ENCODE results near the gene SLC22A14.
A peak's percentile ranks its signal among the peaks of the same experiment; 100 is the strongest.

SLC22A14 gene

GRCh38 chr3:38346587-38347410 is 64.7 kb downstream of the SLC22A14 start, which contains the start of gene XYLB:
Gene XYLB, plus strand, starts transcription at chr3:38346785. Its CDS starts 84 bp downstream, at chr3:38346869.
- no peak for FAIRE-seq
- TF ChIP-seq, protein P1, sequence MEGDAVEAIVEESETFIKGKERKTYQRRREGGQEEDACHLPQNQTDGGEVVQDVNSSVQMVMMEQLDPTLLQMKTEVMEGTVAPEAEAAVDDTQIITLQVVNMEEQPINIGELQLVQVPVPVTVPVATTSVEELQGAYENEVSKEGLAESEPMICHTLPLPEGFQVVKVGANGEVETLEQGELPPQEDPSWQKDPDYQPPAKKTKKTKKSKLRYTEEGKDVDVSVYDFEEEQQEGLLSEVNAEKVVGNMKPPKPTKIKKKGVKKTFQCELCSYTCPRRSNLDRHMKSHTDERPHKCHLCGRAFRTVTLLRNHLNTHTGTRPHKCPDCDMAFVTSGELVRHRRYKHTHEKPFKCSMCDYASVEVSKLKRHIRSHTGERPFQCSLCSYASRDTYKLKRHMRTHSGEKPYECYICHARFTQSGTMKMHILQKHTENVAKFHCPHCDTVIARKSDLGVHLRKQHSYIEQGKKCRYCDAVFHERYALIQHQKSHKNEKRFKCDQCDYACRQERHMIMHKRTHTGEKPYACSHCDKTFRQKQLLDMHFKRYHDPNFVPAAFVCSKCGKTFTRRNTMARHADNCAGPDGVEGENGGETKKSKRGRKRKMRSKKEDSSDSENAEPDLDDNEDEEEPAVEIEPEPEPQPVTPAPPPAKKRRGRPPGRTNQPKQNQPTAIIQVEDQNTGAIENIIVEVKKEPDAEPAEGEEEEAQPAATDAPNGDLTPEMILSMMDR (IDR thresholded peaks at IDR 0.05; ENCODE audit: insufficient read depth, missing control alignments), result peak; percentile 66
- DNase-seq (ENCODE audit: insufficient read length, low spot score), result peak; percentile 88

DNA sequence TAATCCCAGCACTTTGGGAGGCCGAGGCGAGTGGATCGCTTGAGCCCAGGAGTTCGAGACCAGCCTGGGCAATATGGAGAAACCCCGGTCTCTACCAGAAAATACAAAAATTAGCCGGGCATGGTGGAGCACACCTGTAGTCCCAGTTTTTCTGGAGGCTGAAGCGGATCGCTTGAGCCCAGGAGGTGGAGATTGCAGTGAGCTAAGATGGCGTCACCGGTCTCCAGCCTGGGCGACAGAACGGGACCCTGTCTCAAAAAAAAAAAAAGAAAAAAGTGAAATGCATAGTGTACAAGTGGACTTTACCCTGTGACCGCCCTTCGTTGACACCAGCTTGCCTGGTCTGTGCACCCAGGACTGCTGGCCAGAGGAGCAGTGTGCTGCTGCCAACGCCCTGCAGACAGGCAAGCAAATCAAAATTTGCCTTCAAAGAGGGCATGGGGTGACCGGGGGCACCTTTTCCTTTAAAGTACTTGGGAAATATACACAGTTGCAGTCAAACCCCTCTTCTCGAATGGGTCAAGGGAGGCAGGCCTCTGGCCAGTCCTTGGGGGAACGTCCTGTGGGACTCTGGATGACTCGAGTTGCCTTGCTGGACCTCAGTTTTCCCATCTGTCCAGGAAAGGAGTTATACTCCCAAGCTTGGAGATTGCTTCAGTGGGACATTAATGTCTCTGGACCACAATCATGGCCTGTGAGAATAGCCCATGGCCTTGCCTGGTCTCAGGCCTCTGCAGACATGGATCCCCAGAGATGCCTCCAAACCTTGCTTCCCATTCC is 65.5 kb downstream of the SLC22A14 start:
- FAIRE-seq (no peak), DNase-seq (ENCODE audit: insufficient read length, low spot score) (no peak)
- TF ChIP-seq, protein P1 (IDR thresholded peaks at IDR 0.05; ENCODE audit: insufficient read depth, missing control alignments), result no peak

GRCh38 chr3:38348903-38349302 is 66.8 kb downstream of the SLC22A14 start:
- TF ChIP-seq, protein P1 (IDR thresholded peaks at IDR 0.05; ENCODE audit: insufficient read depth, missing control alignments), result no peak
- FAIRE-seq (no peak), DNase-seq (ENCODE audit: insufficient read length, low spot score) (no peak)

- FAIRE-seq, result no peak
- TF ChIP-seq, protein P1 (IDR thresholded peaks at IDR 0.05; ENCODE audit: insufficient read depth, missing control alignments), result no peak
- no peak for DNase-seq (ENCODE audit: insufficient read length, low spot score)
Observed at GRCh38 chr3:38349684-38350359, 67.7 kb downstream of the SLC22A14 start.

GRCh38 chr3:38353151-38353550 is 71.1 kb downstream of the SLC22A14 start:
- TF ChIP-seq, protein P1 (IDR thresholded peaks at IDR 0.05; ENCODE audit: insufficient read depth, missing control alignments), result no peak
- FAIRE-seq, result no peak
- DNase-seq (ENCODE audit: insufficient read length, low spot score), result no peak

DNA sequence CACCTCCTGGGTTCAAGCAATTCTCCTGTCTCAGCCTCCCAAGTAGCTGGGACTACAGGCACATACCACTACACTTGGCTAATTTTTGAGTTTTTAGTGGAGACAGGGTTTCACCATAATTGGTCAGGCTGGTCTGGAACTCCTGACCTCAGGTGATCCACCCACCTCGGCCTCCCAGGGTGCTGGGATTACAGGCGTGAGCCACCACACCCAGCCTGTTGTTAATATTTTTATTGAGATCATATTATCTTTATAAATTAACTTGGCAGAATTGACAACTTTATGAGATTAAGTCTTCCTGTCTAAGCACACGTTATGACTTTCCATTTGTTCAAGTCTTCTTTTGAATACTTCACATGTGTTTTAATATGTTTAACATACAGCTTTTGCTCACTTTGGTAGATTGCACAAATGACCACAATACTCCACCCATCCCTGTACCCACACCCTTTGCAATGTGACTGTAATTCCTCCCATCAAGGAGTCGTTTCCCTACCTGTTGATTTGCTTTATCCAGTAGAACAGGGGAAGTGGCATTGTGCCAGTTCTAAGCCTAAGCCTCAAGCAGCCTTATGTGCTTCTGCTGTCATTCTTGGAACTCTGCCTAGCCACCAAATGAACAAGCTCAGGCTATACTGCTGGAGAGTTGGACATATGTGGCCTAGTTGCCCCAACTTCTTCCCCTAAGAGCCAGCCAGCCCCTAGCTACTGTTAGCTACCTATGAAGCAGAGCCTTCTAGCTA is 72.7 kb downstream of the SLC22A14 start:
- FAIRE-seq, result no peak
- no peak for DNase-seq (ENCODE audit: insufficient read length, low spot score)
- TF ChIP-seq, protein P1 (IDR thresholded peaks at IDR 0.05; ENCODE audit: insufficient read depth, missing control alignments), result no peak
